ENCODE data around the gene VNN1.

Gene VNN1

GRCh38 chr6:132633362-132633761, 80.5 kb downstream of the VNN1 start:
- no peak for DNase-seq
- intact Hi-C loops (cut with DNase I): no loop called here
